ENCODE measurements around the gene CACNA1D. TPM values are rescaled to one million over a fixed set of nuclear protein-coding genes. Genes with fewer than 3 reads are reported as not detected.

The CACNA1D gene
- total RNA-seq, 1 donor from 2014 or later, result 1.1 TPM

DNA sequence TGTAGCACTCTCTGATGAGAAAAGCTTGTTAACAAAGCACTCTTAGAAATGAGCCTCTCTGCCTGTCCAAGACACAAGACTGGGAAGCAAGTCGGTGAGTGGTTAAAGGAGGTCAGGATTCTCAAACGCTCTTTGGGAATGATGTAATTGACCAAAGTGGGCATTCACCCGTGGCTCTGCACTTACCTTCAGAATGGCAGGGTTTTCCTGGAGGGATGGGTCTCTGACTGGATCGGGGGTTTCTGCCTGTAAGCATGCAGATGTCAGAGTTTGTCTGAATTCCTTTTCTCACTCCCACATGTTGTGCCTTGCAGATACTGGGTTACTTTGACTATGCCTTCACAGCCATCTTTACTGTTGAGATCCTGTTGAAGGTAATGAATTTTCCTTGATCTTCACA is 245.6 kb downstream of the CACNA1D start:
- intact Hi-C loops (cut with micrococcal nuclease), result no loop called here
- Histone ChIP-seq H3K36me3 (no peaks in the 10 kb centered on the region), H3K4me3 (no peak overlapping the region), H3K27me3 (ENCODE audit: low read depth) (no peaks in the 10 kb centered on the region), H3K27ac (replicated peaks) (no peak overlapping the region), H3K9me3 (replicated peaks) (no peaks in the 10 kb centered on the region), H3K4me1 (no peaks in the 10 kb centered on the region)
- no peak for DNase-seq
- TF ChIP-seq, protein P1, sequence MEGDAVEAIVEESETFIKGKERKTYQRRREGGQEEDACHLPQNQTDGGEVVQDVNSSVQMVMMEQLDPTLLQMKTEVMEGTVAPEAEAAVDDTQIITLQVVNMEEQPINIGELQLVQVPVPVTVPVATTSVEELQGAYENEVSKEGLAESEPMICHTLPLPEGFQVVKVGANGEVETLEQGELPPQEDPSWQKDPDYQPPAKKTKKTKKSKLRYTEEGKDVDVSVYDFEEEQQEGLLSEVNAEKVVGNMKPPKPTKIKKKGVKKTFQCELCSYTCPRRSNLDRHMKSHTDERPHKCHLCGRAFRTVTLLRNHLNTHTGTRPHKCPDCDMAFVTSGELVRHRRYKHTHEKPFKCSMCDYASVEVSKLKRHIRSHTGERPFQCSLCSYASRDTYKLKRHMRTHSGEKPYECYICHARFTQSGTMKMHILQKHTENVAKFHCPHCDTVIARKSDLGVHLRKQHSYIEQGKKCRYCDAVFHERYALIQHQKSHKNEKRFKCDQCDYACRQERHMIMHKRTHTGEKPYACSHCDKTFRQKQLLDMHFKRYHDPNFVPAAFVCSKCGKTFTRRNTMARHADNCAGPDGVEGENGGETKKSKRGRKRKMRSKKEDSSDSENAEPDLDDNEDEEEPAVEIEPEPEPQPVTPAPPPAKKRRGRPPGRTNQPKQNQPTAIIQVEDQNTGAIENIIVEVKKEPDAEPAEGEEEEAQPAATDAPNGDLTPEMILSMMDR (IDR thresholded peaks at IDR 0.05; ENCODE audit: borderline replicate concordance), result no peak

DNA sequence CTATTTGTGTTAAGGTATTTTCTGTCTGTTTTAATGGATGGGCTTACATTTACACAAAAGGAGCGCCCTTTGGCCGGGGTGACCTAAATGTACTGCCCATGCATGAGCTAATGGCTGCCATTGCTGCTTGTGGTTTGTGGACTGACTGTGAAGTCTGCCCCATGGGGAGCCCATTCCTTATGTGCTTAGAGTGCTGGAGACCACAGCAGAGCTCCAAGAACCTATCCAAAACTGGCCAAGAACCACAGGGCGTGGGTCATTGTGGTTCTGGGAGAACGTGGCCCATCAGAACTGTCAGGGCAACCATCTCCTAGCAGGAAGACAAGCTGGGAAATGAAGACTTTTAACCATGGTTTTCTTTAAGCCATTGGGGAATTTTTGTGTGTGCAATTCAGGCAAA is 246.5 kb downstream of the CACNA1D start:
- no peaks in the 10 kb centered on the region for H3K4me1 ChIP-seq
- no peaks in the 10 kb centered on the region for H3K9me3 ChIP-seq (replicated peaks)
- no peak overlapping the region for H3K4me3 ChIP-seq
- H3K27me3 ChIP-seq (ENCODE audit: low read depth), result no peaks in the 10 kb centered on the region
- DNase-seq, result no peak
- intact Hi-C loops (cut with micrococcal nuclease), result no loop called here
- no peaks in the 10 kb centered on the region for H3K36me3 ChIP-seq
- TF ChIP-seq, protein P1 (IDR thresholded peaks at IDR 0.05; ENCODE audit: borderline replicate concordance), result no peak
- H3K27ac ChIP-seq (replicated peaks), result no peak overlapping the region

DNA sequence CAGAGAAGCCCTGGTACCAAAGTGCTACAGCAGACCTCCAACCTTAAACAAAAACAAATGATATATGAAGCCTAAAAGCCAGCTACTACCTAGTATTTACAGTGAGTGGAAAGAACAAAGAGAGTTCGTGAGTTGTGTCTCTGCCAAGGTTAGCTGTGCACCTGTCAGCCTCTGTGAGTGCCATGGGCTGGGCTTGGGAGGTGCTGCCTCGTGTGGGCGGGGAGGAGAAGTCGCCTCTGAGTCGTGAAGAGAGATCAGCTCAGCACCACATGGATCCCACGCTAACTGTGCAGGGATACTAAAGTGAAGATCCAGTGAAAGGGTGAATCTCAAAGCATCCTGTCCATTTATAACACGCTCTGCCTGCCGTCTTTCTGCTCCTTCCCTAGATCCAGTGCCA is 249.9 kb downstream of the CACNA1D start:
- no peaks in the 10 kb centered on the region for H3K36me3 ChIP-seq
- H3K9me3 ChIP-seq (replicated peaks), result no peaks in the 10 kb centered on the region
- no peaks in the 10 kb centered on the region for H3K4me1 ChIP-seq
- H3K4me3 ChIP-seq, result no peak overlapping the region
- no peaks in the 10 kb centered on the region for H3K27me3 ChIP-seq (ENCODE audit: low read depth)
- H3K27ac ChIP-seq (replicated peaks), result no peak overlapping the region
- intact Hi-C loops (cut with micrococcal nuclease), result no loop called here
- TF ChIP-seq, protein P1 (IDR thresholded peaks at IDR 0.05; ENCODE audit: borderline replicate concordance), result no peak
- DNase-seq, result no peak

DNA sequence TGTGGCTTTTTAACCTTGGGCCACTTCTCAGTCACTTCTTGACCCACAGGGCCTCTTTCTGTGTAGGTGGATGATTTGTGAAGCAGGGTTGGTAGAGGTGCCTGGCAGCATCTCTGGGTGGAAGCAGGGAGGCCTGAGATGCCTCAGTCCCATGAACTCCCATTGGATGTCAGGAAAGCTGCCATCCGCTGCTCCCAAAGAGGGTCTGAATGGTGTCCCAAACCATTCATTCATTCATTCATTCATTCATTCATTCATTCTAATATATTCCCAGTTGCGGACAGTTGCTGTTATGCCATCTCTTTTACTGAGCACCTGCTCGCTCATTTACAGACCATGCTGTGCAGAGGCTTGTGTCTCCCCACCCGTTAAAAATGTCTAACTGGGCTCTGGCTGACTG is 253.1 kb downstream of the CACNA1D start:
- Histone ChIP-seq H3K27me3 (ENCODE audit: low read depth) (peaks cover 7% of the 10 kb centered on the region), H3K4me3 (no peak overlapping the region), H3K4me1 (no peaks in the 10 kb centered on the region), H3K36me3 (no peaks in the 10 kb centered on the region), H3K9me3 (replicated peaks) (no peaks in the 10 kb centered on the region), H3K27ac (replicated peaks) (no peak overlapping the region)
- TF ChIP-seq, protein P1 (IDR thresholded peaks at IDR 0.05; ENCODE audit: borderline replicate concordance), result no peak
- no peak for DNase-seq
- intact Hi-C loops (cut with micrococcal nuclease), result no loop called here

DNA sequence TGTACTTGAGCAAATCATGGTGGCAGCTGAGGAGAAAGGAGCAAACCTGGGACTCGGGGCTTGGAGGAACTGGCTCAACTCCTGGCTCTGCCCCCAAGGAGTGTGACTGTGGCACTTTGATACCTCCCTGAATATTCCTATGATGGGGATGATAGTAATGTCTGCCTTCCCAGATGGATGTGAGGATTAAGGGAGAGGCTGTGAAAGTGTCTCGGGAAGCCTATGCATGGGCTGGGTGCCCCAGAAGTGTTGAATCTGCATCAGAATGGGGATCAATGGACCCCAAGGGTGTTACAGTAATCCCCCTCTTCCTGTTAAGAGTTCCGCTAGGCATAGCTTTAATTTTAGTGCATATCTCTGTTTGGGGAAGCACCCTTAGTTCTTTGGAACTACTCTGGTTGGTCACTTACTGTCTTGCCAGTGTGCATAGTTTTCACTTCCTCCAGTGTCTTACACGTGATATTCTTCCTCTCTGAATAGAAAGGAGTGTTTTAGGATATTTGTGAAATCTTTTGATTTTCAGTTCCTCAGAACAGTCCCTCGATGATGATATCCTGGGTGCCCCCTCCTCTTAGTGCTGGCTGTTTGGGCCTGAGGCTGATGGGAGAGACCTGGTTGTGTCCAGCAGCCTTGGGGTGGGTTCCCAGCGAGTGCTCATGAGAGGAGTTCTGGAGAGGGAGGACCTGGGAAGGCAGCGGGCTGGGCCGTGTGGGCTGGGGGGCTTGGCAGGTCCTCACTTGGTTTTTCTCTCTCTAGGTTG is 254.3 kb downstream of the CACNA1D start:
- DNase-seq, result no peak
- intact Hi-C loops (cut with micrococcal nuclease), result no loop called here
- H3K27ac ChIP-seq (replicated peaks), result peak overlapping the region; percentile 44
- H3K27me3 ChIP-seq (ENCODE audit: low read depth), result peaks cover 7% of the 10 kb centered on the region
- no peaks in the 10 kb centered on the region for H3K4me1 ChIP-seq
- H3K4me3 ChIP-seq, result no peak overlapping the region
- TF ChIP-seq, protein P1 (IDR thresholded peaks at IDR 0.05; ENCODE audit: borderline replicate concordance), result no peak
- no peaks in the 10 kb centered on the region for H3K9me3 ChIP-seq (replicated peaks)
- H3K36me3 ChIP-seq, result no peaks in the 10 kb centered on the region
